Muscle layer of duodenum (tissue), 2 donors: Measurements from ENCODE around the gene PSEN2.

ENCODE experiments used
- H3K27ac ChIP-seq: one replicate; pipeline ENCODE4 v1.7.0; 2013; ENCODE audit warnings: mild to moderate bottlenecking, low read length
- H3K27me3 ChIP-seq: one replicate; pipeline ENCODE4 v1.7.0; 2013; ENCODE audit warnings: low read depth, mild to moderate bottlenecking, control low read depth, low read length
- H3K36me3 ChIP-seq, 2 donors: one replicate each; pipeline ENCODE4 v1.7.0; 2013; ENCODE audit warnings: low read length in 2 of 2, control low read depth in 1 of 2, mild to moderate bottlenecking in 1 of 2; ENCODE audit not compliant: insufficient read depth in 2 of 2, control insufficient read depth in 1 of 2
- H3K4me1 ChIP-seq, 2 donors: one replicate each; pipeline ENCODE4 v1.7.0; 2013; ENCODE audit warnings: low read length in 2 of 2, mild to moderate bottlenecking in 2 of 2, control low read depth in 1 of 2, moderate library complexity in 1 of 2; ENCODE audit not compliant: insufficient read depth in 2 of 2, control insufficient read depth in 1 of 2
- H3K4me3 ChIP-seq, 2 donors: one replicate each; pipeline ENCODE4 v1.7.0; 2013; ENCODE audit warnings: low read length in 2 of 2, low read depth in 1 of 2, mild to moderate bottlenecking in 1 of 2
- H3K9me3 ChIP-seq, 2 donors: one replicate each; pipeline ENCODE4 v1.7.0; 2013; ENCODE audit warnings: low read length in 2 of 2, control low read depth in 1 of 2, mild to moderate bottlenecking in 1 of 2; ENCODE audit not compliant: control insufficient read depth in 1 of 2
- donor health status: healthy.

The PSEN2 gene

GRCh38 chr1:226902601-226903000 is 32.2 kb downstream of the PSEN2 start:
- Histone ChIP-seq H3K9me3 (no peaks in the 10 kb centered on the region), H3K27me3 (no peaks in the 10 kb centered on the region), H3K27ac (no peak overlapping the region), H3K4me1 (no peaks in the 10 kb centered on the region), H3K36me3 (peaks cover 8 to 23% of the 10 kb centered on the region in 2 donors), H3K4me3 (no peak overlapping the region)

GRCh38 chr1:226903819-226904716 is 33.7 kb downstream of the PSEN2 start:
- Histone ChIP-seq H3K9me3 (no peaks in the 10 kb centered on the region), H3K27me3 (no peaks in the 10 kb centered on the region), H3K4me1 (no peaks in the 10 kb centered on the region), H3K36me3 (peaks cover 8 to 19% of the 10 kb centered on the region in 2 donors), H3K27ac (no peak overlapping the region), H3K4me3 (no peak overlapping the region)

DNA sequence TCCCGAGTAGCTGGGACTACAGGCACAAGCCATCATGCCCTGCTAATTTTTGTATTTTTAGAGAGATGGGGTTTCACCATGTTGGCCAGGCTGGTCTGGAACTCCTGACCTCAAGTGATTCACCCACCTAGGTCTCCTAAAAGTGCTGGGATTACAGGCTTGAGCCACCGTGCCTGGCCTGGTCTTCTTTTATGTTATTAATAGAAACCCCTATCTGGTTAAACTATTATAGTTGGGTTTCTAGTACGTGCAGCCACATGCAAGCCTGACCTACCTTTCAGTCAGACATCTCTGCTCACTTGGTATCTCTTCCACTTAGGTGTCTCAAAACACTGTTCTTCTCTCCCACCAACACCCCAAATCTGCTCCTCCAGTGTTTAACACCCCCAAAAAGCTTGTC is 34.4 kb downstream of the PSEN2 start:
- H3K9me3 ChIP-seq, result no peaks in the 10 kb centered on the region
- no peak overlapping the region for H3K27ac ChIP-seq
- no peaks in the 10 kb centered on the region for H3K4me1 ChIP-seq
- H3K27me3 ChIP-seq, result no peaks in the 10 kb centered on the region
- H3K4me3 ChIP-seq, result no peak overlapping the region
- H3K36me3 ChIP-seq, result peaks cover 2 to 12% of the 10 kb centered on the region in 2 donors

- Histone ChIP-seq H3K36me3 (peaks cover 0 to 6% of the 10 kb centered on the region in 2 donors), H3K27me3 (no peaks in the 10 kb centered on the region), H3K4me3 (no peak overlapping the region), H3K4me1 (no peaks in the 10 kb centered on the region), H3K9me3 (no peaks in the 10 kb centered on the region), H3K27ac (no peak overlapping the region)
Measured at GRCh38 chr1:226908419-226908818, 38.0 kb downstream of the PSEN2 start.

DNA sequence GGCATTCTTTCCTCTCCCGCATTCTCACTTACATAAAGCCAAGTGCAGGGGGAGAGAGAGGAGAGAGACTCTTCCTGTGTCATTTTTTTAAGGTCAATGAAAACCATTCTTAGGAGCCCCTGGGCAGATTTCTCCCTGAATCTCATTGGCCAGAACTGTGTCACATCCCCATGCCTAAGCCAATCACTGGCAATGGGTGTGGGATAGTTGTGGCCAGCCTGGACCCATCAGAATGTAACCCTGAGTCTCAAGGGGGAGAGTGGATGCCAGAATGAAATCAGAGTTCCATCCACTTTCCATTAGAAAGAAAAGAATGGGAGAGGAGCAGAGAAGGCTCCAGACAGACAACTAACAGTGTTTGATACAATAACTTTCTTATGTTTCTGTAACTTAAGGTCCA is 38.5 kb downstream of the PSEN2 start:
- no peaks in the 10 kb centered on the region for H3K9me3 ChIP-seq
- no peak overlapping the region for H3K27ac ChIP-seq
- H3K36me3 ChIP-seq, result peaks cover 0 to 6% of the 10 kb centered on the region in 2 donors
- H3K4me3 ChIP-seq, result no peak overlapping the region
- H3K4me1 ChIP-seq, result no peaks in the 10 kb centered on the region
- H3K27me3 ChIP-seq, result no peaks in the 10 kb centered on the region

GRCh38 chr1:226912587-226913176 is 42.3 kb downstream of the PSEN2 start:
- Histone ChIP-seq H3K27me3 (no peaks in the 10 kb centered on the region), H3K4me3 (no peak overlapping the region), H3K36me3 (peaks cover 0 to 6% of the 10 kb centered on the region in 2 donors), H3K9me3 (no peaks in the 10 kb centered on the region), H3K27ac (no peak overlapping the region), H3K4me1 (no peaks in the 10 kb centered on the region)

DNA sequence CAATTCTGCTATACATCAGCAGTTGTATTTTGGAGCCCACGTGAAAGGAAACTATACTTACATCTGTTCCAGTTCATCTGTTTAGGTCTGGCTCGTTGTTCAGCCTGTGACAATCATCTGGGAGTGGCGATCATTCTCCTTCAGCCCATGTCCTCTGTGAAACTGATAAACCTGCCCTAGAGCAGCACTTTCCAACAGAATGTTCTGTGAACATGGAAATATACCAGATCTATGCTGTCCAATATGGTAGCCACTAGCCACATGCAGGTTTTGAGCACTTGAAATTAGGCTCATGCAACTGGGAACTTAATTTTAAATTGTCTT is 45.2 kb downstream of the PSEN2 start:
- H3K9me3 ChIP-seq, result no peaks in the 10 kb centered on the region
- no peak overlapping the region for H3K27ac ChIP-seq
- H3K36me3 ChIP-seq, result no peaks in the 10 kb centered on the region
- no peaks in the 10 kb centered on the region for H3K4me1 ChIP-seq
- H3K4me3 ChIP-seq, result no peak overlapping the region
- H3K27me3 ChIP-seq, result no peaks in the 10 kb centered on the region

DNA sequence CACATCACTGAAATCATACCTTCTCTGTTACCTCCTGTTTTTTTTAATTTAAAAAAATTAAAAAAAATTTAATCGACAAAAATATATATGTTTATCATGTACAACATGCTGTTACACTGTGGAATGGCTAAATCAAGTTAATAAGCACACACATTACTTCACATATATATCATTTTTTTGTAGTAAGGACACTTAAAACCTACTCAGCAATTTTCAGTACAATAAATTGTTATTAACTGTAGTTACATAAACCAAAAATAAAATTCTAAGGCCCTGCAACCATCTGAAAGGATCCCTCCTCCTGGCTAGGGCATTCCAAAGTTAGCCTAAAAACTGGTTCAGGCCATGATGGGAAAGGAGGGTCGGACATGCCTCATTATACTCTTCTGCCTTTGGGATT is 46.1 kb downstream of the PSEN2 start:
- H3K27me3 ChIP-seq, result no peaks in the 10 kb centered on the region
- no peak overlapping the region for H3K27ac ChIP-seq
- no peaks in the 10 kb centered on the region for H3K36me3 ChIP-seq
- H3K4me1 ChIP-seq, result no peaks in the 10 kb centered on the region
- no peak overlapping the region for H3K4me3 ChIP-seq
- no peaks in the 10 kb centered on the region for H3K9me3 ChIP-seq

- no peak overlapping the region for H3K27ac ChIP-seq
Measured at GRCh38 chr1:226919587-226919986, 49.2 kb downstream of the PSEN2 start.

GRCh38 chr1:226919995-226920394 is 49.6 kb downstream of the PSEN2 start:
- Histone ChIP-seq H3K27ac (no peak overlapping the region), H3K4me3 (no peak overlapping the region), H3K27me3 (no peaks in the 10 kb centered on the region), H3K36me3 (no peaks in the 10 kb centered on the region), H3K4me1 (no peaks in the 10 kb centered on the region), H3K9me3 (no peaks in the 10 kb centered on the region)

More at GRCh38 chr1:226919587-226919986, 49.2 kb downstream of the PSEN2 start:
- no peak overlapping the region for H3K4me3 ChIP-seq
- no peaks in the 10 kb centered on the region for H3K36me3 ChIP-seq
- H3K27me3 ChIP-seq, result no peaks in the 10 kb centered on the region
- no peaks in the 10 kb centered on the region for H3K4me1 ChIP-seq
- H3K9me3 ChIP-seq, result no peaks in the 10 kb centered on the region

DNA sequence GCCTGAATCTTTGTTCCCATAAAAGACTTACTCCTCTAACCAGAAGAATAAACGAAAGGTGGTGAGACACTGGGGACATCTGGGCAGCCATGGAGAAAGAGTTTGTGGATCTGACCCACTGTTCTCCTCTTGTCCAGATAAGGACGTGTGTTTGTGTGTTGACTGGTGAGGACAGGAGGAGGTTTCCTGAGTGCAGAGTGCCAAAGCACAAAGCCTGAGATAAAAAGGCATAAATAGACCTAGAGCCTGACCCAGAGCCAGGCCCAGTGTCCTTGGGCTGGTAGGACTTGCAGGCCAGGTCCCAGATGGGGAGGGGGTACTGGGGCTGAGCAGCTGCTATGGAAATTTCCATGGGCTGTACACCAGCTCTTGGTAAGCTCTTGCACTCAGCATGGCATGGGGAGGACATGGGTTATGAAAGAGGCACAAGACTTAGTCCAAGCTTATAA is 50.1 kb downstream of the PSEN2 start:
- H3K27ac ChIP-seq, result no peak overlapping the region
- no peak overlapping the region for H3K4me3 ChIP-seq

More for the DNA sequence above, 50.1 kb downstream of the PSEN2 start:
- Histone ChIP-seq H3K27me3 (no peaks in the 10 kb centered on the region), H3K36me3 (no peaks in the 10 kb centered on the region), H3K9me3 (no peaks in the 10 kb centered on the region), H3K4me1 (no peaks in the 10 kb centered on the region)
